Jurkat, Clone E6-1 (cell line): ENCODE data around the gene SNAP47.

Experiments
- DNase-seq: peaks from one replicate; pipeline ENCODE4 v3.0.0-alpha.2; 2011; ENCODE audit warnings: low read depth, low spot score
- H3K4me3 ChIP-seq: 2 replicates; pipeline ENCODE4 v1.5.1; 2011; ENCODE audit warnings: mild to moderate bottlenecking, low read length, control low read depth, moderate library complexity

The SNAP47 gene

DNA sequence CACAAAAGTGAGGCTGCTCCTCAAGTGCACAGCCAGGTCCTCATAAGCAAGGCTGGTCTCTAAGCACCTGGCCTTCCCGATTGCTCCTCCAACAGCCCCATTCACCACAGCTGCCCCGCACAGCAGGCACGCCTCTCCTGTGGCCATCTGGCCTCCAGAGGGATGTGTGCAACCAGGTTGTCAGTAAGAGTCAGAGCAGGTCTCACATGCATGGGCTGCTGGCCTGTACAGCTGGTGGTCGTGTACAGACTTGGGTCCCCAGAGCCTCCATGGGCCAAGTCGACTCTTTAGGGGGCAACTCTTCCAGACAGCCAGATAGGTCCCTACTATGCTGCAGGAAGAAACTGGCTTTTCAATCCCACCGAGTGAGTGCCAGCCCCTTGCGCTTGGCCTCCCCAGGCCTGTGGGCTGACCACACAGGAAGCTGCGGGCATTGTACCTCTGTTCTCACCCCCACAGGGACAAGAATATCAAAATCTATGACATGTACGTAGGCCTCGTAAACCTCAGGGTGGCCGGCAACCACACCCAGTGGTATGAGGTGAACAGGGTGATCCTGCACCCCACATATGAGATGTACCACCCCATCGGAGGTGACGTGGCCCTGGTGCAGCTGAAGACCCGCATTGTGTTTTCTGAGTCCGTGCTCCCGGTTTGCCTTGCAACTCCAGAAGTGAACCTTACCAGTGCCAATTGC, 81.7 kb downstream of the SNAP47 start:
- no peak for DNase-seq
- no peak overlapping the region for H3K4me3 ChIP-seq

- DNase-seq: no peak
- no peak overlapping the region for H3K4me3 ChIP-seq
These were observed 88.3 kb downstream of the SNAP47 start for GRCh38 chr1:227823537-227823936.

- H3K4me3 ChIP-seq: no peak overlapping the region
- no peak for DNase-seq
These were observed 89.0 kb downstream of the SNAP47 start for GRCh38 chr1:227824204-227824603.

GRCh38 chr1:227828786-227829185, 93.6 kb downstream of the SNAP47 start:
- no peak for DNase-seq
- H3K4me3 ChIP-seq: no peak overlapping the region
